ENCODE data around the gene CD244. TPM values are rescaled to one million over a fixed set of nuclear protein-coding genes. Genes with fewer than 3 reads are reported as not detected.
"Not testable (repeated sequence)": the region's sequence is repeated elsewhere in the genome, so short reads cannot be mapped to it uniquely, and the experiment has no call there.

The CD244 gene
- total and polyA plus RNA-seq, 2 experiments from 2014 or later, result 0.47 to 1.2 TPM

GRCh38 chr1:160789051-160789701 is 73.5 kb downstream of the CD244 start:
- WGBS (ENCODE audit: low lambda C conversion rate, missing lambda C conversion rate), result 86% methylated on average over 11 of the region's 11 CpGs
- H3K4me3 ChIP-seq, result no peak overlapping the region

GRCh38 chr1:160782988-160783765 is 79.5 kb downstream of the CD244 start:
- H3K4me2 ChIP-seq; H3K27me3 ChIP-seq; DNase-seq (ENCODE audit: low spot score); H4K20me1 ChIP-seq (ENCODE audit: insufficient read depth, poor library complexity, severe bottlenecking); H3K9me2 ChIP-seq (replicated peaks; ENCODE audit: insufficient read depth); H3K9me3 ChIP-seq (ENCODE audit: low read depth); H3K79me2 ChIP-seq; H3K4me3 ChIP-seq; H3K27ac ChIP-seq; H3K36me3 ChIP-seq (replicated peaks; ENCODE audit: insufficient read depth, low read depth); H2AFZ ChIP-seq: not testable (repeated sequence)
- WGBS (ENCODE audit: low lambda C conversion rate, missing lambda C conversion rate), result 89% methylated on average over 22 of the region's 25 CpGs
- H3K4me1 ChIP-seq (ENCODE audit: insufficient read depth), result peaks cover 14% of the 10 kb centered on the region

More at GRCh38 chr1:160789051-160789701, 73.5 kb downstream of the CD244 start:
- DNase-seq (ENCODE audit: low spot score), result no peak
- H4K20me1 ChIP-seq (ENCODE audit: insufficient read depth, poor library complexity, severe bottlenecking), result no peaks in the 10 kb centered on the region
- no peaks in the 10 kb centered on the region for H3K9me2 ChIP-seq (replicated peaks; ENCODE audit: insufficient read depth)
- H3K9me3 ChIP-seq (ENCODE audit: low read depth), result no peaks in the 10 kb centered on the region
- no peak for TF ChIP-seq CTCF (IDR thresholded peaks at IDR 0.05; ENCODE audit: poor library complexity)
- TF ChIP-seq EZH2phosphoT487 (IDR thresholded peaks at IDR 0.05; ENCODE audit: low read depth, severe bottlenecking, unreplicated experiment), result no peak
- no peak for TF ChIP-seq EZH2 (IDR thresholded peaks at IDR 0.05; ENCODE audit: borderline replicate concordance)
- no peak overlapping the region for H3K27ac ChIP-seq
- H3K4me2 ChIP-seq, result no peak overlapping the region
- H3K79me2 ChIP-seq, result no peaks in the 10 kb centered on the region
- no peak overlapping the region for H2AFZ ChIP-seq
- H3K4me1 ChIP-seq (ENCODE audit: insufficient read depth), result no peaks in the 10 kb centered on the region
- no peaks in the 10 kb centered on the region for H3K36me3 ChIP-seq (replicated peaks; ENCODE audit: insufficient read depth, low read depth)
- no peaks in the 10 kb centered on the region for H3K27me3 ChIP-seq

- peak overlapping the region; percentile 35 for H3K4me2 ChIP-seq
- TF ChIP-seq EZH2 (IDR thresholded peaks at IDR 0.05; ENCODE audit: borderline replicate concordance), result no peak
- TF ChIP-seq CTCF (IDR thresholded peaks at IDR 0.05; ENCODE audit: poor library complexity), result no peak
- no peak for TF ChIP-seq EZH2phosphoT487 (IDR thresholded peaks at IDR 0.05; ENCODE audit: low read depth, severe bottlenecking, unreplicated experiment)
- no peak for DNase-seq (ENCODE audit: low spot score)
- H3K9me3 ChIP-seq (ENCODE audit: low read depth), result no peaks in the 10 kb centered on the region
- no peaks in the 10 kb centered on the region for H3K9me2 ChIP-seq (replicated peaks; ENCODE audit: insufficient read depth)
- H4K20me1 ChIP-seq (ENCODE audit: insufficient read depth, poor library complexity, severe bottlenecking), result no peaks in the 10 kb centered on the region
- no peaks in the 10 kb centered on the region for H3K79me2 ChIP-seq
- H3K4me1 ChIP-seq (ENCODE audit: insufficient read depth), result peaks cover 14% of the 10 kb centered on the region
- H3K27ac ChIP-seq, result peak overlapping the region; percentile 88
- H3K4me3 ChIP-seq, result no peak overlapping the region
- 89% methylated on average over 9 of the region's 9 CpGs for WGBS (ENCODE audit: low lambda C conversion rate, missing lambda C conversion rate)
- no peaks in the 10 kb centered on the region for H3K36me3 ChIP-seq (replicated peaks; ENCODE audit: insufficient read depth, low read depth)
- H3K27me3 ChIP-seq, result no peaks in the 10 kb centered on the region
- peak overlapping the region; percentile 65 for H2AFZ ChIP-seq
These were observed 80.6 kb downstream of the CD244 start for GRCh38 chr1:160781914-160782689.

Data from hepatocyte (in vitro differentiated cells).